Esophagus squamous epithelium (tissue), 5 donors: ENCODE data around the gene DYNLRB2. TPM values are rescaled to one million over a fixed set of nuclear protein-coding genes. Genes with fewer than 3 reads are reported as not detected.
A peak's percentile ranks its signal among the peaks of the same experiment; 100 is the strongest.

Source experiments
- DNase-seq: peaks from one replicate; lab custom pipeline; 2025; lab: John Stamatoyannopoulos, UW
- H3K27ac ChIP-seq, 4 donors: fragments of 200-600 bp; sonication (generic); one replicate each; pipeline ENCODE4 v1.5.1; 2016 to 2019; ENCODE audit warnings: mild to moderate bottlenecking in 1 of 4
- H3K27me3 ChIP-seq, 4 donors: fragments of 200-600 bp; sonication (generic); 1 replicate in 3 of 4; 2 replicates in 1 of 4; pipeline versions ENCODE4 v1.5.1 to v1.6.0; 2017 to 2021; ENCODE audit warnings: antibody characterized with exemption in 1 of 4
- H3K36me3 ChIP-seq, 3 donors: fragments of 200-600 bp; sonication (generic); one replicate each; pipeline ENCODE4 v1.5.1; 2016 to 2019
- H3K4me1 ChIP-seq, 3 donors: fragments of 200-600 bp; sonication (generic); one replicate each; pipeline ENCODE4 v1.5.1; 2017 to 2019
- H3K4me3 ChIP-seq, 4 donors: fragments of 200-600 bp; sonication (generic); 1 replicate in 3 of 4; 2 replicates in 1 of 4; pipeline ENCODE4 v1.5.1; 2016 to 2019; ENCODE audit warnings: mild to moderate bottlenecking in 2 of 4, moderate library complexity in 1 of 4
- H3K9me3 ChIP-seq, 3 donors: fragments of 200-600 bp; sonication (generic); one replicate each; pipeline ENCODE4 v1.5.1; 2016 to 2019
- POLR2A ChIP-seq, 4 donors: fragments of 450-650 bp; IDR thresholded peaks; one replicate each; pipeline ENCODE4 v1.6.1; 2017; ENCODE audit warnings: antibody characterized with exemption in 4 of 4, mild to moderate bottlenecking in 4 of 4, moderate library complexity in 3 of 4
- WGBS, 2 donors: methylation state at CpG; one replicate each; pipeline ENCODE4 v1.1.5; 2018; 5-methylcytosine and 5-hydroxymethylcytosine counted together
- intact Hi-C: fragments of 100-400 bp; cut with DNase I; formaldehyde crosslinking; loops from one replicate; pipeline ENCODE4 v1.15.0; 2022
- total RNA-seq, 4 donors: library from RNA; depleted of rRNA; stranded (reverse); fragments of >200 nt; gene quantifications; one replicate each; pipeline ENCODE4 v1.1.0, GENCODE V29; 2016
- TF ChIP-seq, protein P1 (sequence below), 6 experiments: fragments of 450-650 bp in 4 of 6; fragments of 200-600 bp in 2 of 6; sonication (generic) in 2 of 6; IDR thresholded peaks; one replicate each; pipeline ENCODE4 v1.5.1; 2016 to 2019; ENCODE audit warnings: antibody characterized with exemption in 6 of 6, mild to moderate bottlenecking in 4 of 6, moderate library complexity in 4 of 6
- donor health status: DM: yes; HTN: yes; CAD: no.

DYNLRB2 gene
- 1 to 10 TPM in 1 of 4 donors, not detected in 3; 2.3 TPM for total RNA-seq

DNA sequence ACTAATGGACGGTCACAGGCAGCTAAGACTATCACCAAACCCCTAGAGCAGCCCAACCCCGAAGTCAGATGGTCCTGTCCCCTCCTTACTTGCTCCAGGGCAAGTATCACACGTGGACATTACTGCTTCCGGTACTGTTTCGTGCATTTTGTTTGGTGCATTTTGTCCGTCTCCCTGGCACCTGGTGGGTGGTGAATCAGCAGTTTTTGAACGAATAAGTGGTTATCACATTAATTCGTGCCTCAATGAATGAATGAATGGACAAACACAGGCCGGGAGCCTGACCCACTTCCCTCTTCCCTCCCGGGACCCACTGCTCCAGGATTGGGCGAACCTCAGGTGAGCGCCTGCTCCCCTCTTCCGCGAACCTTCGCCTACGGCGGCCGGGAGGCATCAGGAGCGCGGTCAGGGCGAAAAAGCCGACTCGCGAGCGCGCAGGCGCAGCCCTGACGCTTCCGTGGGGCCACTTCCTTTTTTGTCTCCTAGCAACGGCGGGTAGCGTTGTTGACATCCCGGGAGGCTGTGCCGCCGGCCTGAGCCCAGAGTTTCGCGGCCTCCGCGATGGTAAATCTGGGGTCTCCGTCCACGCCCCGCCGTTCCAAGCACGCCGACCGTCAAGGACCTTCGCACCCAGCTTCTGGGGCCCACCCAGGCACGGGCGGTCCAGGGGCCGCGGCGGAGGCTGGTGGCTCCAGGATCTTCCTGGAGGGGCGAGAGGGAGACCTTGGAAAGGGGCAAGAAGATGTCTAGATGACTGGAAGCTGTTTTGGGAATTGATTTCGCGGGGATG is at the start of gene DYNLRB2:
TSS of gene DYNLRB2 (plus strand) at position 478 of the 790 bp plus-strand sequence. CDS start at position 562, 84 bp downstream.
- peaks cover 0 to 14% (median 0%) of the 10 kb centered on the region in 4 donors for H3K27me3 ChIP-seq
- H3K4me1 ChIP-seq = peaks cover 0 to 14% (median 0%) of the 10 kb centered on the region in 3 donors
- intact Hi-C loops = no loop called here
- H3K9me3 ChIP-seq = no peaks in the 10 kb centered on the region
- peak within 1 kb of the TSS; percentile 56 to 70 (median 66) for H3K4me3 ChIP-seq
- H3K36me3 ChIP-seq = no peaks in the 10 kb centered on the region
- 10 to 11% methylated on average over 7 to 14 of the region's 55 CpGs for WGBS, 2 donors
- H3K27ac ChIP-seq = peak within 1 kb of the TSS; percentile 70 to 80 (median 76)
- TF ChIP-seq POLR2A (IDR thresholded peaks at IDR 0.05) = peak in 1 of 4 donors; percentile 29
- TF ChIP-seq, protein P1, sequence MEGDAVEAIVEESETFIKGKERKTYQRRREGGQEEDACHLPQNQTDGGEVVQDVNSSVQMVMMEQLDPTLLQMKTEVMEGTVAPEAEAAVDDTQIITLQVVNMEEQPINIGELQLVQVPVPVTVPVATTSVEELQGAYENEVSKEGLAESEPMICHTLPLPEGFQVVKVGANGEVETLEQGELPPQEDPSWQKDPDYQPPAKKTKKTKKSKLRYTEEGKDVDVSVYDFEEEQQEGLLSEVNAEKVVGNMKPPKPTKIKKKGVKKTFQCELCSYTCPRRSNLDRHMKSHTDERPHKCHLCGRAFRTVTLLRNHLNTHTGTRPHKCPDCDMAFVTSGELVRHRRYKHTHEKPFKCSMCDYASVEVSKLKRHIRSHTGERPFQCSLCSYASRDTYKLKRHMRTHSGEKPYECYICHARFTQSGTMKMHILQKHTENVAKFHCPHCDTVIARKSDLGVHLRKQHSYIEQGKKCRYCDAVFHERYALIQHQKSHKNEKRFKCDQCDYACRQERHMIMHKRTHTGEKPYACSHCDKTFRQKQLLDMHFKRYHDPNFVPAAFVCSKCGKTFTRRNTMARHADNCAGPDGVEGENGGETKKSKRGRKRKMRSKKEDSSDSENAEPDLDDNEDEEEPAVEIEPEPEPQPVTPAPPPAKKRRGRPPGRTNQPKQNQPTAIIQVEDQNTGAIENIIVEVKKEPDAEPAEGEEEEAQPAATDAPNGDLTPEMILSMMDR (IDR thresholded peaks at IDR 0.05) = peak in 1 of 6 experiments; percentile 28
- DNase-seq = peak; percentile 65

GRCh38 chr16:80500116-80500859 is 40.5 kb upstream of the DYNLRB2 start:
- WGBS, 2 donors = 62 to 71% methylated on average over 11 of the region's 11 CpGs

GRCh38 chr16:80500961-80501525 is 39.8 kb upstream of the DYNLRB2 start:
- H3K9me3 ChIP-seq = no peaks in the 10 kb centered on the region
- no peak overlapping the region for H3K4me3 ChIP-seq
- no peak for DNase-seq
- H3K27ac ChIP-seq = no peak overlapping the region
- no peaks in the 10 kb centered on the region for H3K36me3 ChIP-seq
- no peaks in the 10 kb centered on the region for H3K4me1 ChIP-seq
- TF ChIP-seq POLR2A (IDR thresholded peaks at IDR 0.05) = no peak
- TF ChIP-seq, protein P1 (IDR thresholded peaks at IDR 0.05) = no peak
- H3K27me3 ChIP-seq = no peaks in the 10 kb centered on the region
- intact Hi-C loops = no loop called here
- WGBS, 2 donors = 80 to 85% methylated on average over 3 of the region's 3 CpGs

More at GRCh38 chr16:80500116-80500859, 40.5 kb upstream of the DYNLRB2 start:
- intact Hi-C loops = no loop called here
- Histone ChIP-seq H3K4me3 (no peak overlapping the region), H3K36me3 (no peaks in the 10 kb centered on the region), H3K27ac (no peak overlapping the region), H3K9me3 (no peaks in the 10 kb centered on the region), H3K27me3 (no peaks in the 10 kb centered on the region), H3K4me1 (no peaks in the 10 kb centered on the region)
- DNase-seq = no peak
- TF ChIP-seq, protein P1 (IDR thresholded peaks at IDR 0.05) = no peak
- TF ChIP-seq POLR2A (IDR thresholded peaks at IDR 0.05) = no peak

DNA sequence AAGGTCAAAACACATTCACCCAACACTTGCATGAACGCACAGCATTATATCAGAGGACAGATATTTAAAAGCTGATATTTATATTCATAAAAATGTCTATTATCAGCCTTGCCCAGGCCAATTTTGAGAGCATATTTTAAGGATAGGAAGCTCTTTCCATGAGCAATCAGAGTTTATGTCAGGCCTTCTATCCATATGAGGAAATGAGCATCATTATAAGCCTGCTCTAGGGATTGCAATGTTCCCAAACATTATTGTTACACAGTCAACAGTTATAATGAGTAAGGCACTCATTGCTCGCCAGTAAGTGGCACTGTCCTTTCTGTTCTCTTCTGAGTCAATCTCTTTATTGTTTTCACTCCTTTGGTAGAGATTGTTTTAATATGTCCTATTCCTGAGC is 37.7 kb upstream of the DYNLRB2 start:
- Histone ChIP-seq H3K4me1 (no peaks in the 10 kb centered on the region), H3K9me3 (no peaks in the 10 kb centered on the region), H3K36me3 (no peaks in the 10 kb centered on the region), H3K27ac (peak overlapping the region in 3 of 4 donors; percentile 67 to 74 (median 72)), H3K27me3 (peaks cover 0 to under 1% (median 0%) of the 10 kb centered on the region in 4 donors), H3K4me3 (no peak overlapping the region)
- intact Hi-C loops = no loop called here
- TF ChIP-seq, protein P1 (IDR thresholded peaks at IDR 0.05) = no peak
- no peak for TF ChIP-seq POLR2A (IDR thresholded peaks at IDR 0.05)
- no peak for DNase-seq
- WGBS, 2 donors = 59 to 65% methylated on average over 2 of the region's 2 CpGs
